UCSD-AML1 (cell line): Measurements from ENCODE around the gene IMP4.
A peak's percentile ranks its signal among the peaks of the same experiment; 100 is the strongest.

Experiments
- DNase-seq: peaks from one replicate; lab custom pipeline; 2025; ENCODE audit not compliant: unreplicated experiment; lab: John Stamatoyannopoulos, UW

Gene IMP4

GRCh38 chr2:130375291-130376266 is 32.9 kb downstream of the IMP4 start:
- no peak for DNase-seq

GRCh38 chr2:130376433-130377293 is 34.0 kb downstream of the IMP4 start:
- no peak for DNase-seq

DNA sequence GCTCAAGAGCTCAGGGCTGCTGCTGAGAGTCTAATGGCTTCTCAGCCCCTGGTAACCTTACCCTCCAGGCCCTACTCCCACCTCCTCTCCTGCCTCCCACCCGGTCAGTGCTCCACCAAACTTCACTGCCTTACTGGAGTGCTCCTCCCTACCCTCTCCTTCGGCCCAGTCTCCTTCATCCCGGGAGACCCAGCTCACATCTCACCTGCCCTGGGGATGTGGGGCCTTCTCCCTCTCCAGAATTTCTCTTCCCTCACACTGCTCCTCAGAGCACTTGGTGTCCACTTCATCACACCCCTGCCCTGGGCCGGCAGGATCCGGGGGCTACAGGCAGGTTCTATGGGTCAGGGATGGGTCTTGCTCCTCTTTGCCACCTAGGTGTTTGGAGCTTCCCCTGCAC is 34.8 kb downstream of the IMP4 start:
- DNase-seq = no peak

GRCh38 chr2:130378206-130378897 is 35.7 kb downstream of the IMP4 start:
- no peak for DNase-seq

GRCh38 chr2:130378898-130379214 is 36.2 kb downstream of the IMP4 start:
- no peak for DNase-seq

- DNase-seq = peak; percentile 43
Measured at GRCh38 chr2:130380096-130380934, 37.6 kb downstream of the IMP4 start.

DNA sequence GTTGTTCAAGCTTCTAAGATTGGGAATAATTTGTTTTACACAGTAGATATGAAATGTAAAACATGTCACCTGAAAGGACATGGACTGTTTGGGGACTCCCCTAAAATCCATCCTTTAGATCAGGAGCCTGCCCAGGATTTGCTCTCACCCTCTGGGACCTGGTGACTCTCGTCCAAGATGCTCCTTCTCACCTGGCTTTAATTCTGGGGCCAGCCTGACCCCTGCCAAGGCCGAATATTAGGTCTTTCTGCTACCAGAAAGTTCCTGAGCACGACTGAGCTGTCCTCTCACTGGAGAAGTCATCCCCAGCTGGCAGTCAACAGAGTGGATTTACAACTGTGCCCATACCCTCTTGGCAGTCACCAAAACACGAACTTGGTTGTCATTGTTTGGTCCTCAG is 38.4 kb downstream of the IMP4 start:
- no peak for DNase-seq

GRCh38 chr2:130381619-130382018 is 38.9 kb downstream of the IMP4 start:
- DNase-seq = no peak

DNA sequence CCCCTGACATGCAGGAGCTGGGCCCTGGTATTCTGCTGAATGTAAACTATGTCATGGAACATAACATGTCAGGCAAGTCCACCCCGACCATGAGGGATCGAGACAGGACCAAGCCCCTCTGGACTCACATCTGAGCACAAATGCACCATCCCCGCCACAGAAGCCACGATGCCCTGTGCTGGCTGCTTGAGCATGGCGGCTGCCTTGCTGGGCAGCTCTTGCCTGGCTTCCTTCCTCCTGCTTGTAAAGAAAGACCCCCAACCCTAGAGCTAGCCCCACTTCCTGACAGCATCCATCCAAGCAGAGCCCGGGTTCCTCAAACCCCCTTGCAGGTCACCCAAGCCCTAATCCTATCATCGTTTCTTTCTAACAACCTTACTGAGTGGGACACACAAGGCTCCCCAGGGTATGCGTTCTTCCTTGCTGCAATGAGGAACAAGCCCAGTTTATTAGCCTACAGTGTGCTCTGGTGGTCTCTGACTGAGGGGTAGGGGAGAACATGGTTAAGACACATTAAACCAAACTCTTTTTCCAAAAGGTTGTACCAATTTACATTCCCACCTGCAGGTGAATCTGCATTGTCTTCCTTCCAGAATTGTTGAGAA is 39.7 kb downstream of the IMP4 start:
- DNase-seq = no peak

GRCh38 chr2:130385709-130386108 is 43.0 kb downstream of the IMP4 start:
- no peak for DNase-seq

- DNase-seq = no peak
Measured at GRCh38 chr2:130387071-130387400, 44.3 kb downstream of the IMP4 start.

- DNase-seq = no peak
Measured at GRCh38 chr2:130387804-130388203, 45.1 kb downstream of the IMP4 start.

DNA sequence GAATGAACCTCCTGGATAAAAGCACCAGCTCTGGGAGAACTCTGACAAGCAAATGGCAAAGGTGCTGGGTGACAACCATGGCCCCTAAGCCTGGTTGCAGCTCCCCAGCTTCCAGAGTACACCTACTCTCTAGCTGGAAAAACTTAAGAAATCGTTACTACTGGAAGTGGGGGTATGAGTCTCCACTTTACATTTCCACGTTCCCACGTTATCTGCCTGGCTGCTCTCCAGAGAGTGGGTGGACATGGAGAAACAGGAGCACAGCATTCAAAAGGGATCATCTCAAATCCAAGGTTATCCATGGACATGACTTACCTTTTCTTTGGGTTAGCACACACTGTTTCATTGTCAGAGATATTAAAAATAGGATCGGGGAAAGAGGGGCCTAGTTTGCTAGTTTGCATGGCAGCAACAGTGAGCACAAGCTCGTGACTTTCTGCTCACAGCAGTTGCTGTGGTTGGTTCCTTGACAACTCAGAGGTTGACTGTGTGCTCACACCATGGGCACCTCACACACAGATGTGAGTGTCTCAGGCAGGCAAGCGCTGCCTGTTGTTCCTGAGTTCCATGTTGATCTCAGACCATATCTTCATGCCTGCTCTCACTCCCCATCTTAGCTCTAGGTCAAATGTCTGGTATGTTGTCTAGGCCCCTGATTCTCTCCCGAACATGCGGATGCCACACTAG is 45.7 kb downstream of the IMP4 start:
- DNase-seq = no peak

DNA sequence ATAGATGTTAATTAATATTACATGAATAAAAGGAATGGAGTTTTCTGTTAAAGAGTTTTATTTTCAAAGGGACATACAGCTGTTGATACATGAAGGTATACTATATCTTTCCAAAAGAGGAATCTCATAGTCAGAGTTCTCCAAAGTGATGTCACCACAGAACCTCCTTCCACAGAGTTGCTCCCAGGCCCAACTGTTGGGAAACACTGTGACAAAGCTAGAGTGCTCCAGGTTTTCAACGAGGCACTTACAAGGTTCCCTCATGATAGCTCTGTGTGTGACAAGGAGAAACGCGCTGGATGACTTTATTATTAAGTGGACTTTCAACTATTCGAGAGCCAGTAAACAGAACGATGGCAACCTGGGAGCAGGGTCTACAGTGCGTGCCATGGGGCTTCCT is 46.7 kb downstream of the IMP4 start:
- DNase-seq = no peak

- no peak for DNase-seq
Measured at GRCh38 chr2:130389783-130390182, 47.1 kb downstream of the IMP4 start.

DNA sequence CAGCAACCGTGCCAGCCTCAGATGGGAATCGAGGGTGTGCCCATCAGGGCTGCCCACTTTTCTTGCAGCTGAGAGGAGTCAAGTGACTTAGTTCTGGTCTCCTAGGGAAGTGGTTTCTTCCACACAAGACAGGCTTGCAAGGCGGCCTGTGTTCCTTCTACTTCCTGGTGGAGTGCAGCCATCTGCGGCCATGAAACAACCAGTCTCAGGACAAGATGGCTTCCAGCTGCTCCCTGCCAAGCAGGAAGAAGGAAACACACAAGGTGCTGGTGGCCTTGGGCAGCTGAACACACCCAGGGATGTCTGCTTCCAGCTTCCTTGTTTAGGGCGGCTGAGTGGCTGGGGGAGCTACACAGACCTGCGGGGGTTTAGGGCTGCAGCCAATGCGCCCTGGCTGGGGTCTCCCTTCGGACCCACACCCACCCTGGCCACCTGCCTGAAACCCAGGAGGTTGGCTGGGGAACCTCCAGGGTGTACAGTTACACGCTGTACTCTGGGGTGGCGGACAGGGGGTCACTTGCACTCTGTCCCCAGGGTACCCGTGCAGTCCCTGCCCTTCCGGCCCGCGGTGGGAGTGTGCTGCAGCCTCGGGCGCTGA is 47.9 kb downstream of the IMP4 start:
- DNase-seq = peak; percentile 35

- peak; percentile 76 for DNase-seq
Measured at GRCh38 chr2:130391058-130391871, 48.6 kb downstream of the IMP4 start.

GRCh38 chr2:130391872-130392670 is 49.4 kb downstream of the IMP4 start:
- DNase-seq = no peak
